Measurements from ENCODE around the gene ZDHHC19.

- TF ChIP-seq CTCF (IDR thresholded peaks at IDR 0.05; ENCODE audit: borderline replicate concordance, extremely low read depth, low read length, poor library complexity, severe bottlenecking): no peak
- no peak for TF ChIP-seq EZH2 (IDR thresholded peaks at IDR 0.05; ENCODE audit: borderline replicate concordance, low read depth, low read length, severe bottlenecking)
Observed at GRCh38 chr3:196195664-196196265, 15.4 kb downstream of the ZDHHC19 start.

Measured in DND-41 (cell line).